ENCODE data around the gene SLC8A2. TPM values are rescaled to one million over a fixed set of nuclear protein-coding genes. Genes with fewer than 3 reads are reported as not detected.

SLC8A2 gene
- total RNA-seq, 1 donor, result not detected

GRCh38 chr19:47497821-47498520, 26.3 kb upstream of the SLC8A2 start:
- no peak for DNase-seq (ENCODE audit: low read depth)
- H3K4me3 ChIP-seq (ENCODE audit: low read depth, low read length), result no peak overlapping the region
- TF ChIP-seq CTCF (IDR thresholded peaks at IDR 0.05; ENCODE audit: insufficient read depth, low read length), result no peak

- no peak for DNase-seq (ENCODE audit: low read depth)
Observed at GRCh38 chr19:47497050-47497766, 25.5 kb upstream of the SLC8A2 start.

GRCh38 chr19:47495478-47496372, 24.0 kb upstream of the SLC8A2 start:
- no peak overlapping the region for H3K4me3 ChIP-seq (ENCODE audit: low read depth, low read length)
- TF ChIP-seq CTCF (IDR thresholded peaks at IDR 0.05; ENCODE audit: insufficient read depth, low read length), result no peak
- no peak for DNase-seq (ENCODE audit: low read depth)

More at GRCh38 chr19:47497050-47497766, 25.5 kb upstream of the SLC8A2 start:
- H3K4me3 ChIP-seq (ENCODE audit: low read depth, low read length), result no peak overlapping the region
- no peak for TF ChIP-seq CTCF (IDR thresholded peaks at IDR 0.05; ENCODE audit: insufficient read depth, low read length)

- TF ChIP-seq CTCF (IDR thresholded peaks at IDR 0.05; ENCODE audit: insufficient read depth, low read length), result no peak
- H3K4me3 ChIP-seq (ENCODE audit: low read depth, low read length), result no peak overlapping the region
- DNase-seq (ENCODE audit: low read depth), result no peak
Observed at GRCh38 chr19:47494729-47495128, 23.0 kb upstream of the SLC8A2 start.

- TF ChIP-seq CTCF (IDR thresholded peaks at IDR 0.05; ENCODE audit: insufficient read depth, low read length), result no peak
- no peak for DNase-seq (ENCODE audit: low read depth)
Observed at GRCh38 chr19:47494211-47494547, 22.5 kb upstream of the SLC8A2 start.

GRCh38 chr19:47493378-47494210, 21.9 kb upstream of the SLC8A2 start:
- H3K4me3 ChIP-seq (ENCODE audit: low read depth, low read length), result no peak overlapping the region
- no peak for DNase-seq (ENCODE audit: low read depth)
- no peak for TF ChIP-seq CTCF (IDR thresholded peaks at IDR 0.05; ENCODE audit: insufficient read depth, low read length)

More at GRCh38 chr19:47494211-47494547, 22.5 kb upstream of the SLC8A2 start:
- no peak overlapping the region for H3K4me3 ChIP-seq (ENCODE audit: low read depth, low read length)
